Natural killer cell (primary cell): ENCODE results near the gene CREBBP. TPM values are rescaled to one million over a fixed set of nuclear protein-coding genes. Genes with fewer than 3 reads are reported as not detected.
A peak's percentile ranks its signal among the peaks of the same experiment; 100 is the strongest.

Experiments
- ATAC-seq, 3 donors: fragments of 150-1000 bp in 2 of 3; fragments of 200-7000 bp in 1 of 3; cut with Tn5 transposase; 1 replicate in 1 of 3; 2 replicates in 2 of 3; pipeline ENCODE4 v1.10.0; 2021; ENCODE audit warnings: mild to moderate bottlenecking in 2 of 3, moderate library complexity in 2 of 3
- DNase-seq, 2 donors: peaks; one replicate each; pipeline versions ENCODE4 v3.0.0 to v3.0.0-alpha.2; 2013 to 2021; ENCODE audit warnings: mixed read lengths in 1 of 2
- H3K27ac ChIP-seq: one replicate; pipeline ENCODE4 v1.5.1; 2013; ENCODE audit warnings: mild to moderate bottlenecking, low read length
- H3K27me3 ChIP-seq: one replicate; pipeline ENCODE4 v1.6.1; 2013; ENCODE audit warnings: low read length; ENCODE audit not compliant: control insufficient read depth, insufficient read depth
- H3K36me3 ChIP-seq: one replicate; pipeline ENCODE4 v1.6.1; 2013; ENCODE audit warnings: low read length; ENCODE audit not compliant: control insufficient read depth, insufficient read depth
- H3K4me1 ChIP-seq: one replicate; pipeline ENCODE4 v1.6.1; 2013; ENCODE audit warnings: low read length; ENCODE audit not compliant: control insufficient read depth, insufficient read depth
- H3K4me3 ChIP-seq: one replicate; pipeline ENCODE4 v1.5.1; 2013; ENCODE audit warnings: low read length
- H3K9me3 ChIP-seq: one replicate; pipeline ENCODE4 v1.6.1; 2013; ENCODE audit warnings: low read length; ENCODE audit not compliant: control insufficient read depth, insufficient read depth
- H3K27ac Mint-ChIP-seq, 2 donors: one replicate each; pipeline ENCODE4 v1.8.0; 2022; ENCODE audit warnings: mild to moderate bottlenecking in 2 of 2, mixed read lengths in 2 of 2, moderate library complexity in 1 of 2
- H3K27me3 Mint-ChIP-seq, 2 donors: one replicate each; pipeline ENCODE4 v1.8.0; 2022; ENCODE audit warnings: low read depth in 2 of 2, mixed read lengths in 2 of 2
- H3K36me3 Mint-ChIP-seq: one replicate; pipeline ENCODE4 v1.8.0; 2022; ENCODE audit warnings: mixed read lengths
- H3K4me1 Mint-ChIP-seq, 2 donors: one replicate each; pipeline ENCODE4 v1.8.0; 2022; ENCODE audit warnings: mixed read lengths in 2 of 2
- H3K4me3 Mint-ChIP-seq: one replicate; pipeline ENCODE4 v1.8.0; 2022; ENCODE audit warnings: mild to moderate bottlenecking, moderate library complexity, mixed read lengths
- H3K9me3 Mint-ChIP-seq, 2 donors: one replicate each; pipeline ENCODE4 v1.8.0; 2022; ENCODE audit warnings: mixed read lengths in 2 of 2
- CTCF ChIP-seq: fragments of 200-600 bp; IDR thresholded peaks from one replicate; pipeline ENCODE4 v1.8.0; 2022; ENCODE audit warnings: antibody characterized with exemption
- WGBS: methylation state at CpG from one replicate; pipeline ENCODE4 v1.1.7; 2013; ENCODE audit warnings: missing lambda C conversion rate; ENCODE audit not compliant: insufficient coverage; 5-methylcytosine and 5-hydroxymethylcytosine counted together
- intact Hi-C: fragments of 100-400 bp; cut with micrococcal nuclease; formaldehyde crosslinking; loops from one replicate; pipeline ENCODE4 v1.14.2; 2022
- total RNA-seq, 4 donors: library from RNA; stranded (reverse); fragments of 120-200 nt in 1 of 4; gene quantifications; one replicate each; pipeline versions ENCODE4 v1.2.3 to v1.2.4, GENCODE V29; 2013 to 2022

The CREBBP gene
- total RNA-seq, 3 donors from 2014 or later (not counting 1 experiment from before 2014, with no cell fraction given), result 197 to 234 (median 224) TPM

- Histone ChIP-seq H3K4me3 (no peak overlapping the region), H3K27ac (no peak overlapping the region), H3K27me3 (no peaks in the 10 kb centered on the region), H3K9me3 (no peaks in the 10 kb centered on the region), H3K4me1 (peaks cover 10% of the 10 kb centered on the region), H3K36me3 (peaks cover 2% of the 10 kb centered on the region)
- intact Hi-C loops, result no loop called here
- DNase-seq (no peak), ATAC-seq (no peak)
- WGBS, result 97% methylated on average over 4 of the region's 7 CpGs
- Mint-ChIP-seq H3K27ac (no peak overlapping the region), H3K4me1 (peaks cover 51 to 58% of the 10 kb centered on the region in 2 donors), H3K9me3 (no peaks in the 10 kb centered on the region), H3K36me3 (no peaks in the 10 kb centered on the region), H3K4me3 (no peak overlapping the region), H3K27me3 (no peaks in the 10 kb centered on the region)
- TF ChIP-seq CTCF, result no peak
Observed at GRCh38 chr16:3835089-3835602, 45.4 kb downstream of the CREBBP start.

GRCh38 chr16:3832668-3833067 is 47.8 kb downstream of the CREBBP start:
- intact Hi-C loops, result loop anchor here (5.0 kb wide), 1 partner anchor 35 kb away; no protein-coding TSS in a partner anchor
- H3K36me3 Mint-ChIP-seq, result no peaks in the 10 kb centered on the region
- no peak overlapping the region for H3K27ac ChIP-seq
- no peaks in the 10 kb centered on the region for H3K27me3 ChIP-seq
- H3K4me1 Mint-ChIP-seq, result peaks cover 44 to 48% of the 10 kb centered on the region in 2 donors
- no peak overlapping the region for H3K4me3 ChIP-seq
- peak overlapping the region in 1 of 2 donors; percentile 8 for H3K27ac Mint-ChIP-seq
- H3K27me3 Mint-ChIP-seq, result no peaks in the 10 kb centered on the region
- DNase-seq (no peak), ATAC-seq (no peak)
- H3K9me3 ChIP-seq, result no peaks in the 10 kb centered on the region
- H3K36me3 ChIP-seq, result peaks cover 4% of the 10 kb centered on the region
- H3K4me1 ChIP-seq, result peaks cover 13% of the 10 kb centered on the region
- no peak for TF ChIP-seq CTCF
- 100% methylated on average over 4 of the region's 4 CpGs for WGBS
- peak overlapping the region; percentile 28 for H3K4me3 Mint-ChIP-seq
- H3K9me3 Mint-ChIP-seq, result no peaks in the 10 kb centered on the region

- Histone ChIP-seq H3K4me1 (peaks cover 21% of the 10 kb centered on the region), H3K27me3 (no peaks in the 10 kb centered on the region), H3K4me3 (no peak overlapping the region), H3K9me3 (no peaks in the 10 kb centered on the region), H3K36me3 (peaks cover 2% of the 10 kb centered on the region), H3K27ac (no peak overlapping the region)
- DNase-seq (no peak), ATAC-seq (no peak)
- intact Hi-C loops, result loop anchor here (5.0 kb wide), 1 partner anchor 37 kb away; no protein-coding TSS in a partner anchor
- Mint-ChIP-seq H3K36me3 (no peaks in the 10 kb centered on the region), H3K27me3 (no peaks in the 10 kb centered on the region), H3K4me1 (peaks cover 56 to 60% of the 10 kb centered on the region in 2 donors), H3K27ac (no peak overlapping the region), H3K4me3 (no peak overlapping the region), H3K9me3 (no peaks in the 10 kb centered on the region)
- 94% methylated on average over 9 of the region's 9 CpGs for WGBS
- TF ChIP-seq CTCF, result no peak
Observed at GRCh38 chr16:3830625-3831254, 49.8 kb downstream of the CREBBP start.
